GM10266 (cell line): ENCODE measurements around the gene NLRP3.

ENCODE experiments used
- DNase-seq: peaks from one replicate; pipeline ENCODE4 v3.0.0; 2012; ENCODE audit errors: extremely low spot score
- TF ChIP-seq, protein P1 (sequence below): IDR thresholded peaks from 2 replicates; pipeline ENCODE4 v1.5.1; 2012; ENCODE audit warnings: mild to moderate bottlenecking, low read depth; ENCODE audit not compliant: control insufficient read depth, insufficient read depth; ENCODE audit errors: missing control alignments

Gene NLRP3

DNA sequence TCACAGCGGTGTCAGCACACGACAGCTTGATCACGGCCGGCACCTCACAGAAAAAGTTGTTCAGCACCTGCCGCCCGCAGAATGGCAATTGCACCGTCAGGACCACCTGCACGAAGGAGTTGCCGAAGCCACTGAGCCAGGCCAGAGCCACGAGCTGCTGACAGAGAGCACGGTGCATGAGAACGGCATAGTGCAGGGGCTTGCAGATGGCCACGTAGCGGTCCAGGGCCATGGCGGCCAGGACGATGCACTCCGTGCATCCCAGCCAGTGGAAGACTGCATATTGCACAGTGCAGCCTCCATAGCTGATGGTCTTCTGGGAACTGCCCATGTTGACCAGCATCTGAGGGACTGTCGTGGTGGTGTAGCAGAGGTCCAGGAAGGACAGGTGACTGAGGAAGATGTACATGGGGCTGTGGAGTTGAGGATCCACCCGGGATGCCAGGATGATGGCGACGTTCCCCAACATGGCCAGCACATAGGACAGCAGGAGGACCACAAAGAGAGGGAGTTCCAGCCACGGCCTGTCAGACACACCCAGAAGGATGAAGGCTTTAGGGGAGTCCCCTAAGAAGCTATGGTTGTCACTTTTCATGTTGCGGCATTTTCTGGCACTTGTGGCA, 35.5 kb downstream of the NLRP3 start:
- TF ChIP-seq, protein P1, sequence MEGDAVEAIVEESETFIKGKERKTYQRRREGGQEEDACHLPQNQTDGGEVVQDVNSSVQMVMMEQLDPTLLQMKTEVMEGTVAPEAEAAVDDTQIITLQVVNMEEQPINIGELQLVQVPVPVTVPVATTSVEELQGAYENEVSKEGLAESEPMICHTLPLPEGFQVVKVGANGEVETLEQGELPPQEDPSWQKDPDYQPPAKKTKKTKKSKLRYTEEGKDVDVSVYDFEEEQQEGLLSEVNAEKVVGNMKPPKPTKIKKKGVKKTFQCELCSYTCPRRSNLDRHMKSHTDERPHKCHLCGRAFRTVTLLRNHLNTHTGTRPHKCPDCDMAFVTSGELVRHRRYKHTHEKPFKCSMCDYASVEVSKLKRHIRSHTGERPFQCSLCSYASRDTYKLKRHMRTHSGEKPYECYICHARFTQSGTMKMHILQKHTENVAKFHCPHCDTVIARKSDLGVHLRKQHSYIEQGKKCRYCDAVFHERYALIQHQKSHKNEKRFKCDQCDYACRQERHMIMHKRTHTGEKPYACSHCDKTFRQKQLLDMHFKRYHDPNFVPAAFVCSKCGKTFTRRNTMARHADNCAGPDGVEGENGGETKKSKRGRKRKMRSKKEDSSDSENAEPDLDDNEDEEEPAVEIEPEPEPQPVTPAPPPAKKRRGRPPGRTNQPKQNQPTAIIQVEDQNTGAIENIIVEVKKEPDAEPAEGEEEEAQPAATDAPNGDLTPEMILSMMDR: no peak
- DNase-seq: no peak

DNA sequence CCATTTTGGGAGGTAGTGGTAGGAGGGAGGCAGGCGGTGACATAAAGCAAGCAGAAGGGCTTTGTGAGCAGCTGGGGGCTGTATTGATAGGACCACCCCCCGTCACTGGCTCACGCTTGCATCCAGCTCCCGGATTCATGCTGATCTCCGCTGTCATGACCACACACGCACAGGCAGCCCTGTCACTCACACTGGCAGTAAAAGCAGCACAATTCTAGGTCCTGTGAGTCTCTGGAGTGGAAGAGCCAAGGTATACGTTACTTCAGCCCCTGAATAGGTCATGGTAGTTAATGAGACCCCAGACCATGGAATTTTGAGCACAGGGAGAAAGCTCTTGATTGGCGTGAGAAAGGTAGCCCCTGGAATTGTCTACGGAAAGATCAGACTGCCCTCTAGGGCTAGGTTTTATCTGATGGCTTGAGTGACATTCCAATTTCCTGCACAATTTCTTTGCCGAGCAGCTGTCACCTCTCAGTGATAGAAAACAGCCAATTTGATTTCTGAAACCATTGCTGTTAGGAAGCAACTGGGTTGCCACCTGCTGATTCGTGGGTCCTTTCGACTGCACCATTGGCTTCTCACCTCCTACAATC, 36.6 kb downstream of the NLRP3 start:
- no peak for DNase-seq
- TF ChIP-seq, protein P1: no peak

DNA sequence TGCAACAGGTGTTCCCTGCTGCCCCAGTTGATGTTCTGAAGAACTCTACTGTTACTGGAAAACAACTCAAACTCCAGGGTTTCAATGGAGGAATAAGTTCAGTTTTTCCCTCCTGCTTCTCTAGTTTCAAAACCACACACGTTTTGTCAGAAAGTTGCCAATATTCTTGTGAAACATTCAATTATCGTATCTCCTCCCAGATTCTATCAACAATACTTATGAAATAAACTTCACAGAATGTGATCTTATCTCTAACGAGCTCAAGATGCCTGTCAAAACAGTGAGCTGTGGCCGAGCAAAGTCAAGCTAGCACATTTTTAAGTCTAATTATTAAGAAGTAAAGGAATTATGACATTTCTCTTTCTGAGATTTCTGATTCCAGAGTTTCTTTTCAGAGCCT, 37.3 kb downstream of the NLRP3 start:
- DNase-seq: no peak
- TF ChIP-seq, protein P1: no peak

DNA sequence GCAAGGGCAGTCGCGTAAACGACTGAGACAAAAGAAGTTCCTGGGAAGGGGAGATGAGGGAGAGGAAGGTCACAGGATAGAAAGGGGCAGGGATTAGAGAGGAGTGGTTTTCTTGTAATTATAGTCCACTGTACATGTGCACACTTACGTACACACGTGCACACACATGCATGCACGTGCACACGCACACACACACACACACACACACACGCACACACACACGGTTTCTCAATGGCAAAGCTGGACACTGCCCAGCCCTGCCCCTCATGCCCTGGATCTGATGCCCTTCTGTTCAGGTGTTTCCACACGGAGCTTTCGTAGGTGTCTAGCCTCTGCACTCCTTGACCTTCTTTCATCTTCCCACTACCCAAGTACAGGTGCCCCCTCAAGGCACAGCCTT, 38.0 kb downstream of the NLRP3 start:
- no peak for DNase-seq
- TF ChIP-seq, protein P1: no peak

DNA sequence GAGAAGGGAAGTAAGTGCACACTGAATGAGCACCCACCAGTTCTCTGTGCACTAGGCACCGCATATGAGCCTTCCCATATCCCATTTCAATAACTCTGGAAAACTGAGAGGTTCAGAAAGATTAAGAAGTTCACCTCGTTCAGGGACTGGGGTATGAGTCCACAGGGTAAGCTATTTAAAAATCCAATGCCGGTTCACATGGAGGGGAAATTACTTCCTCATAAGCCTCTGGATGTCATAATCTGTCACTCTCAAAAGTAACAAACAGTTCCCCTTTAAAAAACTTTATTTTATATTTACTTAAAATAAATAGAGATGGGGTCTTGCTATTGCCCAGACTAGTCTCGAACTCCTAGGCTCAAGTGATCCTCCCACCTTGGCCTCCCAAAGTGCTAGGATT, 40.0 kb downstream of the NLRP3 start:
- DNase-seq: no peak
- TF ChIP-seq, protein P1: no peak

GRCh38 chr1:247456914-247457639, 41.1 kb downstream of the NLRP3 start:
- TF ChIP-seq, protein P1: no peak
- DNase-seq: no peak

DNA sequence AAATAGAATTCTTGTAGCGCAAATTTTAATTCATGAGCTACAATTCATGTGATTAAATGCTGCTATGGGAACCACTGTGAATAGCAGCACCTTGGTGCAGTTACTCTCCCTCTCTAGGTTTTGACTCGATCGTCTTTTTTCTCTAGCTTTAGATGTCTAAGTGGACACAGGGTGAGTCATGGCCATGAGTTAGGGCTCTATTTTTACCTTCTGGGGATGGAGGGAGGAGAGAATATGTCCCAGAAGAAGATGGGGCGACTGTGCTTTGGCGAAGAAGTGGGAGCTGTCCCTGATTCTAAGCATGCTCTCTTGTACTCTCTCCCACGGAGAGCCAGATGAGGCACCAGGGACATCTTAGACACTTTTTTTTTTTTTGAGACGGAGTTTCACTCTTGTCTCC, 43.5 kb downstream of the NLRP3 start:
- DNase-seq: no peak
- TF ChIP-seq, protein P1: no peak
